Peyer's patch (tissue), 4 donors: Measurements from ENCODE around the gene B3GLCT. TPM values are rescaled to one million over a fixed set of nuclear protein-coding genes. Genes with fewer than 3 reads are reported as not detected.

Experiments
- DNase-seq, 3 donors: peaks; one replicate each; pipeline ENCODE4 v3.0.0-alpha.2; 2017 to 2019
- H3K27ac ChIP-seq, 4 donors: fragments of 200-600 bp; sonication (generic); one replicate each; pipeline ENCODE4 v1.5.1; 2016 to 2019
- H3K27me3 ChIP-seq, 2 donors: fragments of 200-600 bp; sonication (generic); one replicate each; pipeline ENCODE4 v1.5.1; 2019
- H3K36me3 ChIP-seq, 3 donors: fragments of 200-600 bp; sonication (generic); one replicate each; pipeline ENCODE4 v1.5.1; 2016 to 2019
- H3K4me1 ChIP-seq, 4 donors: fragments of 200-600 bp; sonication (generic); one replicate each; pipeline ENCODE4 v1.5.1; 2016 to 2019
- H3K4me3 ChIP-seq, 4 donors: fragments of 200-600 bp; sonication (generic); 1 replicate in 3 of 4; 2 replicates in 1 of 4; pipeline ENCODE4 v1.5.1; 2016 to 2019; ENCODE audit warnings: mild to moderate bottlenecking in 1 of 4
- H3K9me3 ChIP-seq, 4 donors: fragments of 200-600 bp; sonication (generic); one replicate each; pipeline ENCODE4 v1.5.1; 2016 to 2019; ENCODE audit warnings: mild to moderate bottlenecking in 1 of 4
- POLR2A ChIP-seq, 2 donors: fragments of 450-650 bp; IDR thresholded peaks; one replicate each; pipeline ENCODE4 v1.5.1; 2017; ENCODE audit warnings: antibody characterized with exemption in 2 of 2, mild to moderate bottlenecking in 2 of 2, moderate library complexity in 2 of 2
- total RNA-seq, 4 donors: library from RNA; depleted of rRNA; stranded (reverse); fragments of >200 nt; gene quantifications; one replicate each; pipeline ENCODE4 v1.1.0, GENCODE V29; 2016
- TF ChIP-seq, protein P1 (sequence below), 6 experiments: fragments of 450-650 bp in 4 of 6; fragments of 200-600 bp in 2 of 6; sonication (generic) in 1 of 6; IDR thresholded peaks; one replicate each; pipeline ENCODE4 v1.5.1; 2017 to 2019; ENCODE audit warnings: antibody characterized with exemption in 6 of 6, mild to moderate bottlenecking in 3 of 6, moderate library complexity in 1 of 6

The B3GLCT gene
- total RNA-seq, 4 donors from 2014 or later, result 3.3 to 5.4 (median 3.4) TPM

GRCh38 chr13:31246918-31247317 is 47.1 kb downstream of the B3GLCT start:
- H3K9me3 ChIP-seq, result no peaks in the 10 kb centered on the region
- DNase-seq, result no peak
- H3K4me3 ChIP-seq, result no peak overlapping the region
- TF ChIP-seq, protein P1, sequence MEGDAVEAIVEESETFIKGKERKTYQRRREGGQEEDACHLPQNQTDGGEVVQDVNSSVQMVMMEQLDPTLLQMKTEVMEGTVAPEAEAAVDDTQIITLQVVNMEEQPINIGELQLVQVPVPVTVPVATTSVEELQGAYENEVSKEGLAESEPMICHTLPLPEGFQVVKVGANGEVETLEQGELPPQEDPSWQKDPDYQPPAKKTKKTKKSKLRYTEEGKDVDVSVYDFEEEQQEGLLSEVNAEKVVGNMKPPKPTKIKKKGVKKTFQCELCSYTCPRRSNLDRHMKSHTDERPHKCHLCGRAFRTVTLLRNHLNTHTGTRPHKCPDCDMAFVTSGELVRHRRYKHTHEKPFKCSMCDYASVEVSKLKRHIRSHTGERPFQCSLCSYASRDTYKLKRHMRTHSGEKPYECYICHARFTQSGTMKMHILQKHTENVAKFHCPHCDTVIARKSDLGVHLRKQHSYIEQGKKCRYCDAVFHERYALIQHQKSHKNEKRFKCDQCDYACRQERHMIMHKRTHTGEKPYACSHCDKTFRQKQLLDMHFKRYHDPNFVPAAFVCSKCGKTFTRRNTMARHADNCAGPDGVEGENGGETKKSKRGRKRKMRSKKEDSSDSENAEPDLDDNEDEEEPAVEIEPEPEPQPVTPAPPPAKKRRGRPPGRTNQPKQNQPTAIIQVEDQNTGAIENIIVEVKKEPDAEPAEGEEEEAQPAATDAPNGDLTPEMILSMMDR (IDR thresholded peaks at IDR 0.05), result no peak
- no peak for TF ChIP-seq POLR2A (IDR thresholded peaks at IDR 0.05)
- no peaks in the 10 kb centered on the region for H3K4me1 ChIP-seq
- no peak overlapping the region for H3K27ac ChIP-seq
- H3K27me3 ChIP-seq, result no peaks in the 10 kb centered on the region
- peaks cover 0 to 6% (median 0%) of the 10 kb centered on the region in 3 donors for H3K36me3 ChIP-seq

- Histone ChIP-seq H3K4me1 (no peaks in the 10 kb centered on the region), H3K36me3 (peaks cover 0 to 6% (median 0%) of the 10 kb centered on the region in 3 donors), H3K4me3 (no peak overlapping the region), H3K27ac (no peak overlapping the region), H3K27me3 (no peaks in the 10 kb centered on the region), H3K9me3 (no peaks in the 10 kb centered on the region)
- TF ChIP-seq, protein P1 (IDR thresholded peaks at IDR 0.05), result no peak
- no peak for TF ChIP-seq POLR2A (IDR thresholded peaks at IDR 0.05)
- DNase-seq, result no peak
Observed at GRCh38 chr13:31248361-31248760, 48.6 kb downstream of the B3GLCT start.

DNA sequence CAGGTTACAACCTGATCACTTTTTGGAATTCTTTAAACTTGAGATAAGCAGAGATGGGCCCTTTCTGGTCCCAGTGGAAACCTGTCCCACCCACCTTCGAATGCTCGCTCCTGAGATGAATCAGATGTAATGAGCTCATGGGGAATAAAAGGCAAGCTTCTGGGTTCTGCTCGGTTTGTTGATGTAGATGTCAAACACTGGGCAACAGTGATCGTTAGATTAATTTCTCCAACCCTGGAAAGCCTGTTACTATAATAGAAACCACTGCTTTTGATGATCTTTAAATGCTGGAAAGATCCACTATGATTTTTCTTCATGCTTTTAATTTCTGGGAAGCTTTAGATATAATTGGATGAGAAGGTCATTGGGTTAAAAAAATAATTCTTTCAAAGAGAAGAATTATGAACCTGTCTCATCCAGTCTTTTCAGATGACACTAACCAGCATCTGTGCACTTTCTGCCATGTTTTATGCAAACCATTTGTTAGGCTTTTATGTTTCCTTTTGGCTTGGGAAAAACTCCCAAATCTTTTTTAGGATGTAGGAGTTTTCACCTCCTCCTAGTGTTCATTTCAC is 49.3 kb downstream of the B3GLCT start:
- Histone ChIP-seq H3K4me1 (no peaks in the 10 kb centered on the region), H3K27me3 (no peaks in the 10 kb centered on the region), H3K4me3 (no peak overlapping the region), H3K9me3 (no peaks in the 10 kb centered on the region), H3K36me3 (peaks cover 0 to 6% (median 0%) of the 10 kb centered on the region in 3 donors), H3K27ac (no peak overlapping the region)
- TF ChIP-seq, protein P1 (IDR thresholded peaks at IDR 0.05), result no peak
- no peak for TF ChIP-seq POLR2A (IDR thresholded peaks at IDR 0.05)
- DNase-seq, result no peak

- no peaks in the 10 kb centered on the region for H3K9me3 ChIP-seq
- no peak for TF ChIP-seq POLR2A (IDR thresholded peaks at IDR 0.05)
- TF ChIP-seq, protein P1 (IDR thresholded peaks at IDR 0.05), result no peak
- H3K4me3 ChIP-seq, result no peak overlapping the region
- no peaks in the 10 kb centered on the region for H3K4me1 ChIP-seq
- H3K36me3 ChIP-seq, result peaks cover 0 to 6% (median 0%) of the 10 kb centered on the region in 3 donors
- no peak for DNase-seq
- H3K27ac ChIP-seq, result no peak overlapping the region
- no peaks in the 10 kb centered on the region for H3K27me3 ChIP-seq
Observed at GRCh38 chr13:31250435-31250834, 50.7 kb downstream of the B3GLCT start.

- H3K36me3 ChIP-seq, result no peaks in the 10 kb centered on the region
- no peak for TF ChIP-seq POLR2A (IDR thresholded peaks at IDR 0.05)
- TF ChIP-seq, protein P1 (IDR thresholded peaks at IDR 0.05), result no peak
Observed at GRCh38 chr13:31261241-31261640, 61.5 kb downstream of the B3GLCT start.

More at GRCh38 chr13:31261241-31261640, 61.5 kb downstream of the B3GLCT start:
- H3K4me3 ChIP-seq, result no peak overlapping the region
- DNase-seq, result no peak
- H3K4me1 ChIP-seq, result no peaks in the 10 kb centered on the region
- no peaks in the 10 kb centered on the region for H3K27me3 ChIP-seq
- peaks cover 0 to 6% (median 0%) of the 10 kb centered on the region in 4 donors for H3K9me3 ChIP-seq
- H3K27ac ChIP-seq, result no peak overlapping the region
